ENCODE measurements around the gene TERT.
"Not testable (repeated sequence)": the region's sequence is repeated elsewhere in the genome, so short reads cannot be mapped to it uniquely, and the experiment has no call there.

Gene TERT

DNA sequence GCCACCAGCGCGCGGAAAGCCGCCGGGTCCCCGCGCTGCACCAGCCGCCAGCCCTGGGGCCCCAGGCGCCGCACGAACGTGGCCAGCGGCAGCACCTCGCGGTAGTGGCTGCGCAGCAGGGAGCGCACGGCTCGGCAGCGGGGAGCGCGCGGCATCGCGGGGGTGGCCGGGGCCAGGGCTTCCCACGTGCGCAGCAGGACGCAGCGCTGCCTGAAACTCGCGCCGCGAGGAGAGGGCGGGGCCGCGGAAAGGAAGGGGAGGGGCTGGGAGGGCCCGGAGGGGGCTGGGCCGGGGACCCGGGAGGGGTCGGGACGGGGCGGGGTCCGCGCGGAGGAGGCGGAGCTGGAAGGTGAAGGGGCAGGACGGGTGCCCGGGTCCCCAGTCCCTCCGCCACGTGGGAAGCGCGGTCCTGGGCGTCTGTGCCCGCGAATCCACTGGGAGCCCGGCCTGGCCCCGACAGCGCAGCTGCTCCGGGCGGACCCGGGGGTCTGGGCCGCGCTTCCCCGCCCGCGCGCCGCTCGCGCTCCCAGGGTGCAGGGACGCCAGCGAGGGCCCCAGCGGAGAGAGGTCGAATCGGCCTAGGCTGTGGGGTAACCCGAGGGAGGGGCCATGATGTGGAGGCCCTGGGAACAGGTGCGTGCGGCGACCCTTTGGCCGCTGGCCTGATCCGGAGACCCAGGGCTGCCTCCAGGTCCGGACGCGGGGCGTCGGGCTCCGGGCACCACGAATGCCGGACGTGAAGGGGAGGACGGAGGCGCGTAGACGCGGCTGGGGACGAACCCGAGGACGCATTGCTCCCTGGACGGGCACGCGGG, at the start of gene TERT:
Gene TERT (minus strand): TSS at position 234 of the 815 bp plus-strand sequence. CDS start 79 bp downstream, at position 155.
- no peak within 1 kb of the TSS for H3K4me3 ChIP-seq (ENCODE audit: low read depth, low read length)
- TF ChIP-seq, protein P1, sequence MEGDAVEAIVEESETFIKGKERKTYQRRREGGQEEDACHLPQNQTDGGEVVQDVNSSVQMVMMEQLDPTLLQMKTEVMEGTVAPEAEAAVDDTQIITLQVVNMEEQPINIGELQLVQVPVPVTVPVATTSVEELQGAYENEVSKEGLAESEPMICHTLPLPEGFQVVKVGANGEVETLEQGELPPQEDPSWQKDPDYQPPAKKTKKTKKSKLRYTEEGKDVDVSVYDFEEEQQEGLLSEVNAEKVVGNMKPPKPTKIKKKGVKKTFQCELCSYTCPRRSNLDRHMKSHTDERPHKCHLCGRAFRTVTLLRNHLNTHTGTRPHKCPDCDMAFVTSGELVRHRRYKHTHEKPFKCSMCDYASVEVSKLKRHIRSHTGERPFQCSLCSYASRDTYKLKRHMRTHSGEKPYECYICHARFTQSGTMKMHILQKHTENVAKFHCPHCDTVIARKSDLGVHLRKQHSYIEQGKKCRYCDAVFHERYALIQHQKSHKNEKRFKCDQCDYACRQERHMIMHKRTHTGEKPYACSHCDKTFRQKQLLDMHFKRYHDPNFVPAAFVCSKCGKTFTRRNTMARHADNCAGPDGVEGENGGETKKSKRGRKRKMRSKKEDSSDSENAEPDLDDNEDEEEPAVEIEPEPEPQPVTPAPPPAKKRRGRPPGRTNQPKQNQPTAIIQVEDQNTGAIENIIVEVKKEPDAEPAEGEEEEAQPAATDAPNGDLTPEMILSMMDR (IDR thresholded peaks at IDR 0.05; ENCODE audit: borderline replicate concordance, insufficient read depth, low read depth, low read length): no peak

DNA sequence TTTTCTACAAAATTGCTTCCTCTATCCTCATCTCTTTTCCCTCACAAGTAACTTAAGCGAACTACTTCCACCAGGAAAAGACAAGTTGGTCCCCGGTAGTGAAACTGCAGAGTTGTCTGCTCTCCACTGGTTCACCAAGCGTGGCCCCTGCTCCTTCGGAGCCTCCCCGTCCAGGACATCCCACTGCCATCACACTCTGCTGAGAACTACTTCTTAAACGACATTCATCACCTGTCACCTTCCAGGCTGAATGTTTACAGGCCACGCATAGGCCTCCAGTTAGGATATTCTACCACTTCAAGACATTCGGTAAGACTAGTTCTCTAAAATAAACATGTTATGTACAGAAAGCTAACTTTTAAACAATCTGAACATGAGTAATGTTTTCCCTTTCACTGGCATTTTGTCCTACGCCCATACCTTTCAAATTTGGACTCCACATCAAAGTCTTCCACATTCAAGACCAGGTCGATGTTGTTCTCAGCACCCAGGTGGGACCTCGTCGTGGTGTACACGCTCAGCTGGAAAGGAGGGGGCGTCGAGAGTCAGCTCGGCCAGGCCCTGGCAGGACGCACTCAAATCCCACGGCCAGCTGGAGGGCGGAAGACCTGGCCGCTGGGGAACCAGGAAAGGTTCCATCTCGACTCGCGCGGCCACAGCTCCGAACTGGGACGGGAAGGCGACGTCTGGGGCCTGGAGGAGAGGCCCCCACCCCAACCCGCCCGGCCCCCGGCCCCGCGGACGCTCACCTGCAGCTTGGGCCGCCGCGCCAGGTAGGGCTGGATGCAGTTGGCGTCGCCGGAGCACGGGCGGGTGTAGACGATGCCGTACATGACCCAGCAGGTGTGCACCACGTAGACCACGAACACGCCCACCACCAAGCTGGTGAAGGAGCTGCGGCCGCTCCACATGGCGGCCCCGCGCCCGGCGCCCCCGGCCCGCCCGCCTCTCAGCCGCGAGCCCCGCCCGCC, 49.3 kb upstream of the TERT start:
- peak overlapping the region; percentile 90 for H3K4me3 ChIP-seq (ENCODE audit: low read depth, low read length)
- TF ChIP-seq, protein P1 (IDR thresholded peaks at IDR 0.05; ENCODE audit: borderline replicate concordance, insufficient read depth, low read depth, low read length): no peak

DNA sequence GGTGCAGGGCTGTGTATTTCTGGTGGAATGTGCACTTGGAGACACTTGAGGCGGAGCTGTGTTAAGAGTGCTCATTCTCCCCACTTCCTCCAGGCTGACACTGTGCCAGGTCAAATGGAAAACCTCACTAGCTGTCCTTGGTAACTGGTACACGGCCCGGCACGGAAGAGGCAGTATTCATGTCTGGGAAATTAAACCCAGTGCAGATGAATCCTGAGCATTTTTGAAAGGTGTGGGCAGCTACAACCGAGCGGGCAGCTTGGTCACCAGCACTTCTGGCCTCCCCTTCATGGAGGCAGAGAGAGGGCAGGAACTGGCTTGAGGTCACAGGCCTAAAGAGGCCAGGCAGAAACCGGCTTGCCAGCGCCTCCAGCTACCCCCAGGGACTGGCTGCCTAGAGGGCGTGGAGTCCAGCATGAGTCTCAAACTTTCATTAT, 48.5 kb upstream of the TERT start:
- TF ChIP-seq, protein P1 (IDR thresholded peaks at IDR 0.05; ENCODE audit: borderline replicate concordance, insufficient read depth, low read depth, low read length): no peak
- peak overlapping the region; percentile 90 for H3K4me3 ChIP-seq (ENCODE audit: low read depth, low read length)

DNA sequence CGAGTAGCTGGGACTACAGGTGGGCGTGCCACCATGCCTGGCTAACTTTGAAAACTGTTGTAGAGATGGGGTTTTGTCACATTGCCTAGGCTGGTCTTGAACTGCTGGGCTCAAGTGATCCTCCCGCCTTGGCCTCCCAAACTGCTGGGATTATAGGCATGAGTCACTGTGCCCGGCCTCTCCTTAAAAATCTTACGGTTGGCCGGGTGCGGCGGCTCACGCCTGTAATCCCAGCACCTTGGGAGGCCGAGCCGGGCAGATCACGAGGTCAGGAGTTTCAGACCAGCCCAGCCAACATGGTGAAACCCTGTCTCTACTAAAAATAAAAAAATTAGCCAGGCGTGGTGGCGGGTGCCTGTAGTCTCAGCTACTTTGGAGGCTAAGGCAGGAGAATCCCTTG, 47.8 kb upstream of the TERT start:
- H3K4me3 ChIP-seq (ENCODE audit: low read depth, low read length): not testable (repeated sequence)

DNA sequence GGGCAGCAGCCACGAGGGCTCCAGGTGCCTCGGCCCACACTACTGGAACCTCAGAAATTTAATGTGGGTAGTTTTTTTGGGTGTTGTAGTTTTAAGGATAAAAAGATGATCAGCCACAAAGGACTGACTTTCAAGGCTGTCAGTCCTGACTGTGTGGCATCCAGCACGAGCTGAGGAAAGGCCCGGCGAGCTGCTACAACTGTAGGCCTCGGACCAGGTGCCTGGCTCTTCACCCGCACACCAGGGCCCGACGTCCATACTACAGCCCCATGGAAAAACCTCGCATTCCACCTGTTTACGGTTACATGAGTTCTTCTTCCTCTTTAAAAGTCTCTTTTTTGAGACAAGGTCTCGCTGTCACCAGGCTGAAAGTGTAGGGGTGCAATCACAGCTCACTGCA, 47.4 kb upstream of the TERT start:
- H3K4me3 ChIP-seq (ENCODE audit: low read depth, low read length): no peak overlapping the region
- TF ChIP-seq, protein P1 (IDR thresholded peaks at IDR 0.05; ENCODE audit: borderline replicate concordance, insufficient read depth, low read depth, low read length): no peak

DNA sequence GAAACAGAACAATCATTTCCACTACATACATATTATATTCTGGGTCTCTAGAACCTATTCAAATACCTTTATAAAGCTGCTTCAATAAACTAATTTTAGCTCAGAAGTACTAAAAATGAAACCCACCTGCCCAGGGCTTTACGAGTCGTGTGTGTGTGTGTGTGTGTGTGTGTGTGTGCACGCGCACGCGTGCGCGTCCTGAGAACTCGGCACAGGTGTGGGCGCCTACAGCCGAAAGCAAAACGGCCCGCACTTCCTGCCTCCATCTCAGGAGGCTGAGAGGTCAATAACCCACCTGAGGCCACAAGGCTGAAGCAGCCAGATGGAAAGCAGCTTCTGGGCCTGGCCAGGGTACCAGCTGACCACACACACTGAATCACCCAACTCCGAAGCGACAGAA, 47.0 kb upstream of the TERT start:
- TF ChIP-seq, protein P1 (IDR thresholded peaks at IDR 0.05; ENCODE audit: borderline replicate concordance, insufficient read depth, low read depth, low read length): no peak
- H3K4me3 ChIP-seq (ENCODE audit: low read depth, low read length): no peak overlapping the region

DNA sequence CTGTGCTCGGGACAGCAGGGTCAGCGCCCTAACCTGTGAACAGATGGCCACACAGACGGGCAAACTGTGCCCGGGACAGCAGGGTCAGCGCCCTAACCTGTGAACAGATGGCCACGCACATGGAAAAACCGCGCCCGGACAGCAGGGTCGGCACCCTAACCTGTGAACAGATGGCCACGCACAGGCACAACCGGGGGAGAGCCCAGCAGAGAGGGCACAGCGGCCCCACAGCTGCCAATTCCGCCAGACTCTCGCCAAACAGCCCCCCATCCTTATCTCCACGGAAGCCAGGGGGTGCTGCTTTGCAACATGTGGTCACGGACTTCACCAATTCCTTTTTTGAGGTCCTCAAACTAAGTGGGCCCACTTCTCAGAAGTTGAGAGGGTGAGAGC, 44.9 kb upstream of the TERT start:
- not testable (repeated sequence) for H3K4me3 ChIP-seq (ENCODE audit: low read depth, low read length)

DNA sequence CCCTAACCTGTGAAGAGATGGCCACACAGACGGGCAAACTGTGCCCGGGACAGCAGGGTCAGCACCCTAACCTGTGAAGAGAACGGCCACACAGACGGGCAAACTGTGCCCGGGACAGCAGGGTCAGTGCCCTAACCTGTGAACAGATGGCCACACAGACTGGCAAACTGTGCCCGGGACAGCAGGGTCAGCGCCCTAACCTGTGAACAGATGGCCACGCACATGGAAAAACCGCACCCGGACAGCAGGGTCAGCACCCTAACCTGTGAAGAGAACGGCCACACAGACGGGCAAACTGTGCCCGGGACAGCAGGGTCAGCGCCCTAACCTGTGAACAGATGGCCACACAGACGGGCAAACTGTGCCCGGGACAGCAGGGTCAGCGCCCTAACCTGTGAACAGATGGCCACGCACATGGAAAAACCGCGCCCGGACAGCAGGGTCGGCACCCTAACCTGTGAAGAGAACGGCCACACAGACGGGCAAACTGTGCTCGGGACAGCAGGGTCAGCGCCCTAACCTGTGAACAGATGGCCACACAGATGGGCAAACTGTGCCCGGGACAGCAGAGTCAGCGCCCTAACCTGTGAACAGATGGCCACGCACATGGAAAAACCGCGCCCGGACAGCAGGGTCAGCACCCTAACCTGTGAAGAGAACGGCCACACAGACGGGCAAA, 44.4 kb upstream of the TERT start:
- H3K4me3 ChIP-seq (ENCODE audit: low read depth, low read length): not testable (repeated sequence)

Measured in GM12875 (cell line).